Measurements from ENCODE around the gene WFDC11.

DNA sequence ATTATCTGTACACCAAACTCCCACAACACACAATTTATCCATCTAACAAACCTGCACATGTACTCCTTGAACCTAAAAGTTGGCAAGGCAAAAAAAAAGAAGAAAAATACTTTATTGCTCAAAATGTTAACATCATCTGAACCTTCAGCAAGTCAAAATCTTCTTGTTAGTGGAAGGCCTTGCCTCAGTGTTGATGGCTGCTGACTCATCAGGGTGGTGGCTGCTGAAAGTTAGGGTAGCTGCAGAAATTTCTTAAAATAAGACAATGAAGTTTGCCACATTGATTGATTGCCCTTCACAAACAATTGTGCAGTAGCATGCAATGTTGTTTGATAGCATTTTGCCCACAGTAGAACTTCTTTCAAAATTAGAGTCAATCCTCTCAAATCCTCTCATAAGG is 2.7 kb upstream of the WFDC11 start:
- no peak for TF ChIP-seq CTCF (conservative IDR thresholded peaks at IDR 0.05)
- TF ChIP-seq EZH2 (IDR thresholded peaks at IDR 0.05; ENCODE audit: low read depth): no peak
